Right lung (tissue), 5 donors: ENCODE results near the gene SERPINH1. TPM values are rescaled to one million over a fixed set of nuclear protein-coding genes. Genes with fewer than 3 reads are reported as not detected.

ENCODE experiments used
- DNase-seq, 2 donors: peaks; one replicate each; pipeline ENCODE4 v3.0.0-alpha.2; 2013
- polyA plus RNA-seq, 5 donors: library from polyadenylated mRNA; unstranded; fragments of 120-200 nt; gene quantifications; one replicate each; pipeline versions ENCODE4 v1.2.1 to v1.2.3, GENCODE V29; 2013; ENCODE audit warnings: inconsistent platforms in 1 of 5, low replicate concordance in 1 of 5; ENCODE audit not compliant: insufficient read length in 5 of 5, insufficient read depth in 1 of 5

SERPINH1 gene
- polyA plus RNA-seq, 5 donors: 354 to 546 (median 466) TPM

DNA sequence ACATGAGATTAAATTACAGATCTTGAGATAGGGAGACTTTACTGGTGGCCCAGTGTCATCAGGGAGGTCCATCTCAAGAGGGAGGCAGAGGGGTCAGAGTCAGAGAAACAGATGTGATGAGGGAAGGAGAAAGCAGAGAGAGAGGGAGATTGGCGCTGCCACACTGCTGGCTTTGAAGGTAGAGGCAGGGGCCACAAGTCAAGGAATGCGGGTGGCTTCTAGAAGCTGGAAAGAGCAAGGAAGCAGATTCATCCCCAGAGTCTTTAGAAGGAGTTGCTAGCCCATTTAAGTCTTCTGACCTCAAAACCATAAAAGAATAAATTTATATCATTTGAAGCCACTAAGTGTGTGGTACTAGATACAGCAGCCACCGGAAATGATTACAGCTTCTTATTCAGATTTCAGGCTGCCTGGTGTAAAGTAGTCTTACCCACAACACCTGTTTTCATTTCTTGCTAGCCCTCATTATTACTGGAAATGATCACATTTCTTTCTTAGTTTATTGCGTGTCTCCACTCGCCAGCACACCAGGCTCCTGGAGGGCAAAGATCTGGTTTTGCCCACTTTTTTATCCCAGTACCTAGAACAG lies 12.6 kb upstream of the SERPINH1 start:
- DNase-seq: no peak

DNA sequence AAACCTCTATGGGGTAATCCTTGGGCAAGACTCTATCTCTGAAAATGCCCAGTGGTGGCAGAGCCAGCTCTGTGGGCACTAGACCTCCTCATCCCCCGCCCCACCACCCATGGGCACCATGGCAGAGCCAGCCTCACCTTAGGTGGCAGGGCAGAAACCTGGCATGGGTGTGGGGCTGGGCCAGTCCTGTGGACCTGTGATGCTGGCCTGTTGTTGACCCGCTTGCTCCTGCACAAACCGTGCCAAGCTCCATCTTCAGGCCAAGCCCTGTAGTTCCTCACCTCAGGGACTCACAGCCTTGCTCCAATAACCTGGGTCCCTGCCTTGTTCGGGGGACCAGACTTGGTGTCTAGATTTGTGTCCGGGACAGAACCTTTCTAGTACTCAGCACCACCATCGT lies 8.9 kb upstream of the SERPINH1 start:
- DNase-seq: no peak

DNA sequence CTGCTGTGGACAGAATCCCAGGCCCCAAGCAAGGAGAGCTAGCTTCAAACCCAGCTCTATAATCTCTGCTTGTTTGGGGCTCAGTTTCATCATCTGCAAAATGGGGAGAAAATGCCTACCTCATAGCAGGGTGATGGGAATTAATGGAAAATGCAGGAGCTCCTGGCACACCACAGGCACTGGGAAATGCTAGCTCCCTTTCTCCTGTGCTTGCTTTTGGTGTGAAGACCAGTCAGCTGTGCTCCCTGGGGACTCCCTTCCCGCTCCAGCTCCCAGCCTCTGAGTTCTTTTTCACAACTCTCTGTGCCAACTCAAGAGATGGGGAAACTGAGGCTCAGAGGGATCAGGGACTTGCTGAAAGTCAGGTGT lies 8.2 kb upstream of the SERPINH1 start:
- no peak for DNase-seq

DNA sequence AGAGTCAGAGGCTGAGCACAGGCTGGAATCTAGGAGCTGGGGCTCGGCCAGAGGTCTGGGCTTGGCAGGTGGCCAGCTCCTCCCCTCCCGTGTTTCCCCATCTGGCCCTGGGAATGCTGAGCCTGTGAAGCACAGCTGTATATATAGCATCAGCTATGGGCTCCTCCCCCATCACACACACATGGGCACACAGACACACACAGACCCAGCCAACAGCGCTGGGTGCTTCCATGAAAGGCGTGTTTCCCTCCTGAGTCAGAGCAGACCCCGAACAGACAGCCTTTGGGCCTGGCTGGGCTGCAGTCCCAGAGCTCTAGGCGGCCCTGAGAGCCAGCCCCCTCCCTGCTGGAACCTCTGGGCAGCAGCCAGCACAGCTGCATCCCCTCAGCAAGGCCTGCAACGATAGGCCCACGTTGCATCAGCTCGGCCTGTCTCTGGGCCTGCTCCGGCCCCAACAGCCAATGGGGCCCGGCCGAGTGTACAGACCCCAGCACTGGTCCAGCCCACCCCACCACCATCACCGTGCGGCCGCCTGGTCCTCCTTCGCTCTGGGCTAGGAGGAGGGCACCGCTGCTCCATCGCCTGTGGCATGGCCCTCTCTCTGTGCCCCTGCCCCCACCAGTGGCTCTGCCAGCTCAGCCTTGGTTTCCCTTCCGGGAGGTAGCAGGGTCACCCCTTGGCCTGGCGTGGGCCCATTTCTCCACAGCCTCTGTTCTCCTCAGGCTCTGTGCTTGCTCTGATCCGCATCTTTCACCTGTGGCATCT lies 7.6 kb upstream of the SERPINH1 start:
- peak; percentile 98 to 99 for DNase-seq

DNA sequence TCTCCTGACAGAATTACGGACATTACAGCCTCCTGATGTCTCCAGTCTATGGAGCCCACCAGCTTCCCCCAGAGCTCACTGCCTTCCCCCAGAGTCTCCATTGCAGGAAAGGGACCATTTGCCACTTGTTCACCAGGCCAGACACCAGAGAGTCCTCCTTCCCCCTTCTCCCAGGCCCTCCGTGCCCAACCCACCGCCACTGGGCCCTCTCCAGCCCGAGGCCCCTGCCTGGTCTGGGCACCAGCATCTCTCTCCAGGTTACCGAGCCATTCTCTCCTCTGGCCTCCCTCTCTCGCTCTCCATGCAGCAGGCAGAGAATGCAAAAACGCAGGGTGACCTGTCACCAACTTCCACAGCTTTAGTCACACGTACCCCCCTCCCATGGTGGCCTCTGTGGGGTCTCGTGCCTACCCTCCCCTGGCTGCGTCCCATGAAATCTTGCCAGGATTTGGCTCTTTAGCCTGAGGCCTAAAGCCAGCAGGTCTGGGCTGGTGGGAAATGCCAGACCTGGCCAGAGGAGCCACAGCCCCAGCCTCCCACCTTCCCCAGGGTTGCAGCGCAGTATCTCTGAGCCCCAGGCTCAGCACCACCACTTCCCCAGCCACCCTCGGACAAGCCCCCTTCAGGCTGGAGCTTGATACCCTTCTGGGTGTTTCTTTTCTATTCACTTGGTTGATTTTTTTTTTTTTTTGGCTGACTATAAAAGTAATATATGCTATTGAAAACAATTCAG lies 6.8 kb upstream of the SERPINH1 start:
- DNase-seq: no peak

DNA sequence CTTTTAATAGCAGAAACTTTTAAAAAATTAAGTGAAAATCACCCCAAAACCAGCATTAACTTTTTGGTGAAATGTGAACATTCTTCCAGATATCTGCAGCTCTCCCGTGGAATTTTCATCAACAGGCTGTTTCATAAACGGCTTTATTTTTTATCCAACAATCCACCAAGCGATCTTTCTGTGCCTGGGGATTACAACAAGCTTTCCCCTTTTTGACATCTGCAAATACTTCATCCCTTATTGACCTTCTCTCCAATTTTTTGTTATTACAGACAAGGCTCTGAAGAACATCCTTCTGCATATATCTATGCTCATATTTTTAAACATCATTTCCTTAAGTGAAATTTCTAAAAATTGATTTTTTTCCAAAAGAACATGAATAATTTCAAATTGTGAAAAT lies 5.8 kb upstream of the SERPINH1 start:
- no peak for DNase-seq

DNA sequence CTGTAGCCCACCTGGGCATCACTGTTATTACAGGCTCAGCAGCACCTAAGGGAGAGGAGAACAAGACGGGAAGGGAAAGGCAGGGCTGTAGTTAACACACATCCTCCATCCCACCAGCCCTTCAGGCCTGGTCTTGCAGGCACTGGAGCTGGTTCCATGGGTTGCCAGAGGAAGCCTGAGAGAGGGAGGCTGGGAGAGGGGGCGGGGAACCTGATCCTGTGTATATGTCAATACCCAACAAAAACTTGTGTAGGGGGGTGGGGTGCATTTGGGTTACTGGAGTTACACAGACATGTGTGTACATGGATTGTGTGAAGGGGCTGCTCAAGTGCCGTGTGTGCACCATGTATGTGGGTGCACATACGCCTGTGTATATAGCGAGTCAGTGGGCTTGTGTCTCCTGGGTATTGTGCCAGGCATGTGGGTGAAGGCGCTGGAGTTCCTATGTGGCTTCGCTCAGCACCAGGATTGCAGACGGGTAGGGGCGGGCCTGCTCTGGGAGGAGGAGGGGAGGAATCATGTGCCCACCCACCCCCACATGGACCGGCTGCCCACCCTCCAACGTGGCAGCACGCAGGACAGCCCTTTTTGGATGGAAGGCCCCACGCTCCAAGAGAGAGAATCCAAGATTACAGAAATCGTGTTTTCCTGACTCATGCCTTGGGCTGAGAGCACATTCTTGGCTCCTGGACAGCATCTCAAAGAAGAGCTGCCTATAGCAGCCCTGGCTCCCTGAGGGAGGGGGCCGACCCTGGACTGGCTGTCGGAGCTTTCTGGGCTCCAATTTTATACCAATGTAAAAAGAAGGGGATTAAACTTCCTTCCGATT lies 4.2 kb upstream of the SERPINH1 start:
- DNase-seq: peak; percentile 86 to 91

DNA sequence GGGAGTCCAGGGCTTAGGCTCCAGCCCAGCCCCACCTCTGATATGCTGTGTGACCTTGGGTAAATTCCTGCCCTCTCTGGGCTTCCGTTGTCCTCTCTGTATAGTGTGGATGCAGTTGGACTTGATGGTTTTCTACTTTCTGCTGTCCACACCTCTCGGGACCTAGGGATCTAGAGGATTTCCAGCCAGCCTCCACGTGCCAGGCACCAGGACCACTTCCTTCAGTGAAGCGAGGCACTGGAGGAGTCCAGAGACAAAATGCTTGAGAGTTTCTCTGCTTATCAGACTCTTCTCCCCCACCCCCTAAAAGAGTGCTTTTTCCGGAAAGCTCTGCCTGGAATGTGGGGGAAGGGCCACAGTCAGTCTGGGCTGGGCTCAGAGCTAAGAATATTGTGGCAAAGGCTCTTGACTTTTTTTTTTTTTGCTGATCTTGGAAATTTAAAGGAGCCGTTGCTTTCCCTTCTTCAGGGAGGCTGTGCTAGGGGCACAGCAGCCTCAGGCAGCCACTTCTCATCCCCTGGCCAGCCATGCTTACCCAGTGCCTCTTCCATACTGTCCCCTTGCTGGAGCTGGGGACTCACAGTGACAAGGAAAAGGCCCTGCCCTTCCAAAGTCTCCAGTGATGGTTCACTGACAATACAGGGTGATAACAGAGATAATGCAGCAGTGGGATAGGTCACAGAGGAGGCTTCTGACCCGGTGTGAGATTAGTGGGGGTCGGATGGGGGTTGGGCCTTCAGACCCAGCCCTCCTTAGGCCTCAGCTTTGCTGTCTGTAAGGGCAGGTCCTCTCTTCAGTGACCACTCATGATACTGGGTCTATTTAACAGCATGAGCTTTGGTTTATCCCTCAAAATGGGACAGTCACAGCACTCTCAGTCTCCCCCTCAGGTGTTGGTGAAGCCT lies 2.9 kb upstream of the SERPINH1 start:
- DNase-seq: peak; percentile 84 to 89

DNA sequence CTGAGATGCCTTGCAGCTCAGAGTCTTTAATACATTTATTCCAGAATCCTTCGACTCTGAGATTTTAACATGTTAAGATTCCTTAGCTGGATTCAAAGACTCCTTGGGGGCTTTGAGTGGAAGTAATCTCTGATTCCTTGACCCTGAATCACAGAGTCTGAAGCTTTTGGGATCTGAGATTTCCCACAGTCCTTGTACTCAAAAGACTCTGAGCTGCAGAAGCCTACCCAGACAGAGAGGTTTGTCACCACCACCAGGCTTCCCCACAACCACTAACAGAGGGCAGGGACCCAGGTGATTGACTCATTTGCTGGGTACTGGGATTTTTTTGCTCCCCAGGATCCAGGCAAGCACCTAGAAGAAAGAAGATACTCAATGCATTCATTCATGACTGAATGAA lies 1.4 kb upstream of the SERPINH1 start:
- DNase-seq: no peak

DNA sequence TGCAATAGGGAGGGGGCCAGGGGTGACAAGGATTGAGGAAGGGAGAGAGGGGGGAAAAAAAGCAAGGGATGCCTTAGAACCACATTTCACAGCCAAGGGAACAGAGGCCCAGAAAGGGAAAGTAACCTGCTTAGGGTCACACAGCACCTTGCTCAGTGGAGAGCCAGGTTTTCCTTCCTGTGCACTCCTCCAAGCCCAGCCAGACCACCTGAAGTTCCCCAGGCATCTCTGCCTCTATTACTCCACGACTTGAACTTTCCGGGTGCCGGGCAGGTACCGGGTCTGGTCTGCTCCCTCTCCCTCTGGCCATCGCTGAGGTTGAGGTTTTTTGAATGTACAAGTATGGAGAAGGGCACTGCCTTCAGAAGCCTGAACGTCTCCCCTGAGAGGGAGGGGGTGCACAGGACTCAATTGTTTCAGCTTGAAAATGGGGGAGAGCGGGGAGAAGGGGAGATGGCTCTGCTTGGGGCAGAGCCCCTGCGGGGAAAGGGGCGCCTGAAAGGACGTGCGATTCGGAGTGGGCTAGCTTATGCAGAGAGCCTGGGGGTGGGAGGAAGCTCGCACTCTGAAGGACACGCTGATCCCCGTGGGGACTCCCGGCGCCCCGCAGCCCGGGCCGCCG lies 516 bp upstream of the SERPINH1 start:
- DNase-seq: no peak

DNA sequence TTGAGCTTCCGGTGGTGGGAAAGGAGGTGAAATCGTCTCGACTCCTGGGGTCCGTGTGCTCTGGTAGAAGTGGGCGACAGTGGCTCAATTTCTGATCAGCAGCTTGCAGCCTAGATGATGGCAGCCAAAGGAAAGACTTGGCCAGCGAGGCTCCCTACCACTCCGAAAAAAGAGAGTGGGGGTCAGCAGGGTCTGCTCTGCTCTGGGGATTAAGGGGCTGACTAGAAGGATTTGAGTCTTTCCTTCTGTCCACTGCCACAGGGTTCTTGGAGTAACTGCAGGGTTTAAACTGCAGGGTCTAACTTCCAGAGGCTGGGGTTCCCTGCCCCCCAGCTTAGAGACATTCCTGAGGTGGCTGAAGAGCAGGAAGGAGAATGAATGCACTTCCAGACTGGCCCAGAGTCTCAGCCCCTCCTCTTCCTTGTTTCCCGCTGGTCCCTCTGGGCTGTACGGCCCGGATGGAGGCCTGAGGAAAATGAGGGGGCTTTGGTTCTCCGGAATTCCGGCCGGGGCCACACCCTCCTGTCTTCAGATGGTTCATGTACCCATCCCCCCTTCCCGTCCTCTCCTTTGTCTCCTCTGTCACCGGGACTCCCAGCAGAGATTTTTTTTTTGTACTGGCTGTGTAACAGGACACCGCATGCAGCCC lies 907 bp downstream of the SERPINH1 start:
- peak in 1 of 2 donors; percentile 43 for DNase-seq

DNA sequence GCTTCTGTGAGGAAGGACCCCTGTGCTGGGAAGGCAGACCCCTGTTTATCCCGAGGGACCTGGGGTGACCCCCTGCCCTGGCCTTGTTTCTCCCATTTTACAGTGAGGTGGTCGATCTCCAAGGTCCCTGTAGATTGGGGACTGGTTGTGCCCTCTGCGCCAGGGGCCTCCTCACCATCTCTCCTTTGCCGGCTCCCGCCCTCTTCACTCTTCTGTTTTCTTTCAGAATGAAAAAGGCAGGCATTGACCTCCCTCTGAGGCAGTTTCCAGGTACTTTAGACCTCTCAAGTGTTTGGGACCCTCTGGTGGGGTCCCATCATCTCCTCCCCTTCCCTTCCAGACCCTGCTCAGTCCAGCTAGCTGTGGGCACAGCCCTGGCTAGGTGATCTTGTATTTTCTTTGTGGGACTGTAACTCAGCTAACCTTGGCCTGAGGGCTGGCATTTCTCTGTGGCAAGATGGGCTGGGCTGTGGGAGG lies 1.5 kb downstream of the SERPINH1 start:
- DNase-seq: no peak

DNA sequence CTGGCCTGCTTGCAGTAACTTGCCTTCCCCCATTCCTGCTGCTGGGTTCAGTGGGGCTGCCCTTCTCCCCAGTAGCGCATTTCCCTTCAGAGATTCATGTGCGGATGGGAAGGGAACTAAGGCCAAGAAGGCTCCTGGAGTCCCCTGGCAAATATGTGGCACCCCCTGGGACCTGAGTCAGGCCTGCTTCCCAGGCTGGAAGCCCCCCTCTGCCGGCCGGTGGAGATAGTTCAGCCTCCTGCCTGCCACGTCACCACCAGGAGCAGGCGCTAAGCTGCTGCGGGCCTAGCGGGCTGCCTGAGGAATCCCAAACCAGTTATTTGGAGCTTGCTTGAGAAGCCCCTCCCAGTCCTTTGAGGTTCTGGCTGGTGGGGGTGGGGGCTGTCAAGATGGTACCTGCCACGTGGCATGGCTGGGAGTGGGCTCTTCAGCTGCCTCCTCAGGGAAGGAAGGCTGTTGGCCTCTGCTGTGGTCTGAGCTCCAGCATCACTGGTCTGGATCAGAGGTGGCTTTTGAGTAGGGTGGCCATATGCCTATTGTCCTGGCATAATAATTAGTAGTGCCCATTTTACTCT lies 2.0 kb downstream of the SERPINH1 start:
- peak; percentile 49 to 64 for DNase-seq

DNA sequence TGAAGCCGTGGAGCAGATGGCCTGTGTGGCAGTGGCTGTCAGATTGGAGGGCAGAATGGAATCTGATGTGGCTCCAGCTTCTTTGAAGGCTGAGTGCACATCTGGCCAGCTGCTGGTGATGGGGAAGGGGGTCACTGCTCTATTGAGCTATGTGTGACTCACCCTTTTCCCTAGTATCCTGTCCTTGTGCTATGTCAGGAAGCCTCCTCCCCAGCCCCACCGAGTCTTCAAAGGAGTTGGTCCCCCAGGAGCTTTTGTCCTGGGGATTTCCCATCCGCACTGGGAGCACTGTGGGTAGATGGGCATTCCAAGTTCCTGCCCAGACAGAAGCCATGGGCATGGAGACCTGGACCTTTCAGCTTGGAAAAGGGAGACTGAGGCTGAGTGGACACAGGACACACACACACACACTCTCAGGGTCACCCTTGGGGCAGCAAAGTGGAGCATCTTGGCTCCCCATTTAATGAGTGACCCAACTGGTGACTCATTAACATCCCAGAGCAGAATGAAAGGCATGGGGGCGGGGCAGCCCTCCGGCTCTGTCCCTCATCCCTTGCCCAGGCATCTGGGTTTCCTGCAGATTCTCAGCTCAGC lies 3.3 kb downstream of the SERPINH1 start:
- no peak for DNase-seq

DNA sequence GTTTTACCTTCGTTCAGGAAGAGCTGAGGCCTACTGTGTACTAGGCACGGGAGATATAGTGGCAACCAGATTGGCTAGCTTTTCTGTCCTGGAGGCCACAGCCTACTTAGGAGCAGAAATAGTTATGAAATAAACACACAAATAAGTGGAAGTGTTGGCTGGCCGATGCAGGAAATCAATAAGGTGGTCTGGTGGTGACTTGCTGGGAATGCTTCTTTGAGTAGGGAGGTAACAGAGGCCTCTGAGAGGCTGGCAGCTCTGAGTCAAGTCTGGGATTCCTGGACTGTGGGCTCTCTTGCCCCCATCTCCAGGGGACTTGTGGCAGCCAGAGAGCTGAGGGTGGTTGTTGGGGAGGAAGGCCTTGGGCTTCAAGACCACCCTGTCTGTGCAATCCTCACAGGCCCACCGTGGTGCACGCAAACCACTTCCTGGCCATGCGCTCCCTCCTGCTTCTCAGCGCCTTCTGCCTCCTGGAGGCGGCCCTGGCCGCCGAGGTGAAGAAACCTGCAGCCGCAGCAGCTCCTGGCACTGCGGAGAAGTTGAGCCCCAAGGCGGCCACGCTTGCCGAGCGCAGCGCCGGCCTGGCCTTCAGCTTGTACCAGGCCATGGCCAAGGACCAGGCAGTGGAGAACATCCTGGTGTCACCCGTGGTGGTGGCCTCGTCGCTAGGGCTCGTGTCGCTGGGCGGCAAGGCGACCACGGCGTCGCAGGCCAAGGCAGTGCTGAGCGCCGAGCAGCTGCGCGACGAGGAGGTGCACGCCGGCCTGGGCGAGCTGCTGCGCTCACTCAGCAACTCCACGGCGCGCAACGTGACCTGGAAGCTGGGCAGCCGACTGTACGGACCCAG lies 4.1 kb downstream of the SERPINH1 start:
- DNase-seq: no peak

DNA sequence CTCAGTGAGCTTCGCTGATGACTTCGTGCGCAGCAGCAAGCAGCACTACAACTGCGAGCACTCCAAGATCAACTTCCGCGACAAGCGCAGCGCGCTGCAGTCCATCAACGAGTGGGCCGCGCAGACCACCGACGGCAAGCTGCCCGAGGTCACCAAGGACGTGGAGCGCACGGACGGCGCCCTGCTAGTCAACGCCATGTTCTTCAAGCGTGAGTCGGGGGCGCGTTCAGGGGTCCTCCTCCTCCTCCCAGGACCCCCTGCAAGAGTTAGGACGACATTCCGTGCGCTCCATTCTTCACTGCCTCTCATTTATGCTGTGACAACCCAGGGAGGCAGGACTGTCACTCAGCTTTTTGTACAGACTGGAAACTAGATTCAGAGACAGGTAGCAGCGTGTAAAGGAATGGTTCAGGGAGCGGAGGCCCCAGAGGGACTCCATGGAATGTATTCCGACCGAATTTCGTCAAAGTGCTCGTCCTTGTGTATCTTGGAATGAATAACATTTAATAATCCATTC lies 4.8 kb downstream of the SERPINH1 start:
- no peak for DNase-seq

DNA sequence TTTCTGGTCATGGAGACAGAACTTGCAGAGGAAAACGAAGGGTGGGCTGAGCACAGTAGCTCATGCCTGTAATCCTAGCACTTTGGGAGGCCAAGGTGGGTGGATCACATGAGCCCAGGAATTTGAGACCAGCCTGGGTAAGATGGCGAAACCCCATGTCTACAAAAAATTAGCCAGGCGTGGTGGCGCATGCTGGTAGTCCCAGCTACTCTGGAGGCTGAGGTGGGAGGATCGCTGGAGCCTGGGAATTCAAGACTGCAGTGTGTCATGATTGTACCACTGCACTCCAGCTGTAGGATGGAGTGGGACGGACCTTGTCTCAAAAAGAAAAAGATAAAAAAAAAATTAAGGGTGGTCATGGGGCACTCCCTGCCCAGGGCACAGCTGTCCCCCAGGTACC lies 5.9 kb downstream of the SERPINH1 start:
- DNase-seq: no peak
